ENCODE results near the gene CARMIL3. TPM values are rescaled to one million over a fixed set of nuclear protein-coding genes. Genes with fewer than 3 reads are reported as not detected.
"Not testable (repeated sequence)": the region's sequence is repeated elsewhere in the genome, so short reads cannot be mapped to it uniquely, and the experiment has no call there.

CARMIL3 gene
- 0.88 and 1.00 TPM in 2 replicates for total RNA-seq (2022)
- percentile 20 among the genes with signal in this experiment for Bru-seq, nascent RNA
- BruChase-seq, experiment 1, labeled RNA remaining after a 2-hour chase: percentile 20 among the genes with signal in this experiment
- BruChase-seq, experiment 2, labeled RNA remaining after a 6-hour chase: percentile 24 among the genes with signal in this experiment
- long read RNA-seq, partial matches to known transcripts: 0 of 1 reads
- long read RNA-seq, other reads (novel, unspliced or antisense): 1 of 1 reads

- DNase-seq: peak; percentile 59 to 73
- H3K36me3 Mint-ChIP-seq (ENCODE audit: insufficient read depth, unreplicated experiment): no peaks in the 10 kb centered on the region
- Histone ChIP-seq H3K27me3 (replicated peaks; ENCODE audit: control insufficient read depth, insufficient read depth, low read length) (no peaks in the 10 kb centered on the region), H3K4me3 (ENCODE audit: low read depth, low read length) (peak within 1 kb of the TSS; percentile 65), H3K9me3 (no peaks in the 10 kb centered on the region), H3K36me3 (ENCODE audit: control insufficient read depth, insufficient read depth, low read length) (no peaks in the 10 kb centered on the region), H3K4me1 (peaks cover 5% of the 10 kb centered on the region; the same call in 1 of the 2 replicates)
- H3K9me3 Mint-ChIP-seq (ENCODE audit: unreplicated experiment): no peaks in the 10 kb centered on the region
- H3K27ac Mint-ChIP-seq (ENCODE audit: unreplicated experiment): no peak within 1 kb of the TSS
- ChIA-PET CTCF (interaction anchor here (0.6 to 1.5 kb wide), 6 partner anchors 9 to 57 kb away, joined by 3 to 9 read pairs (median 4); no protein-coding TSS in a partner anchor), POLR2A (interaction anchor here (0.7 to 1.3 kb wide), 5 partner anchors 30 to 89 kb away, joined by 3 to 5 read pairs (median 5); partner anchors contain the start of genes DCAF11, EMC9, NRL and PCK2)
- intact Hi-C loops (cut with micrococcal nuclease; ENCODE audit: unreplicated experiment): loop anchor here (1.0 kb wide), 1 partner anchor 29 kb away; no protein-coding TSS in a partner anchor
- TF ChIP-seq, protein P1, sequence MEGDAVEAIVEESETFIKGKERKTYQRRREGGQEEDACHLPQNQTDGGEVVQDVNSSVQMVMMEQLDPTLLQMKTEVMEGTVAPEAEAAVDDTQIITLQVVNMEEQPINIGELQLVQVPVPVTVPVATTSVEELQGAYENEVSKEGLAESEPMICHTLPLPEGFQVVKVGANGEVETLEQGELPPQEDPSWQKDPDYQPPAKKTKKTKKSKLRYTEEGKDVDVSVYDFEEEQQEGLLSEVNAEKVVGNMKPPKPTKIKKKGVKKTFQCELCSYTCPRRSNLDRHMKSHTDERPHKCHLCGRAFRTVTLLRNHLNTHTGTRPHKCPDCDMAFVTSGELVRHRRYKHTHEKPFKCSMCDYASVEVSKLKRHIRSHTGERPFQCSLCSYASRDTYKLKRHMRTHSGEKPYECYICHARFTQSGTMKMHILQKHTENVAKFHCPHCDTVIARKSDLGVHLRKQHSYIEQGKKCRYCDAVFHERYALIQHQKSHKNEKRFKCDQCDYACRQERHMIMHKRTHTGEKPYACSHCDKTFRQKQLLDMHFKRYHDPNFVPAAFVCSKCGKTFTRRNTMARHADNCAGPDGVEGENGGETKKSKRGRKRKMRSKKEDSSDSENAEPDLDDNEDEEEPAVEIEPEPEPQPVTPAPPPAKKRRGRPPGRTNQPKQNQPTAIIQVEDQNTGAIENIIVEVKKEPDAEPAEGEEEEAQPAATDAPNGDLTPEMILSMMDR (IDR thresholded peaks at IDR 0.05; ENCODE audit: insufficient read depth in 1 of 2, low read depth in 1 of 2, low read length in 1 of 2, severe bottlenecking in 1 of 2, unreplicated experiment in 1 of 2): no peak
- H3K27me3 Mint-ChIP-seq (ENCODE audit: insufficient read depth, unreplicated experiment): peaks cover 11% of the 10 kb centered on the region
- H3K4me1 Mint-ChIP-seq (ENCODE audit: low read depth, unreplicated experiment): no peaks in the 10 kb centered on the region
- H3K4me3 Mint-ChIP-seq (ENCODE audit: unreplicated experiment): peak within 1 kb of the TSS; percentile 74
- BruUV-seq (replicated peaks): no TSS peak
These were observed at the start of gene CARMIL3 for GRCh38 chr14:24051789-24052655. Gene CARMIL3, plus strand, starts transcription at chr14:24052009. Its CDS starts 145 bp downstream, at chr14:24052154.

DNA sequence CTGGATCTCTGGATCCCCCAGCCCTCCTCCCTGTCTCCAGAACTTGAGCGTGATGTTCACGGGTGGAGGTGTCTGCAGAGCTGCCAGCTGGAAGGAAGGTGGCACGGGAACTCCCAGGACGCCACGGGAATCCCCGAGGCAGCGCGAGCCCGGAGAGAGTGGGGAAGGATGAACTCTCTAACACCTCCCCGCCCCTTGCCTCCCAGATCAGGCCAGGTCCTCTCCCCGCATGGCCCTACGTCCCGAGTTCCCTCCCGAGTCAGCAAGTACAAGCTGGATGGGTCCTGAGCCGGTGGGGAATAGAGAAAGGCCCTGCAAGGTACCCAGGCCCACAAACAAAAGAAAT, 45.4 kb upstream of the CARMIL3 start:
- POLR2A ChIA-PET; BruUV-seq (replicated peaks): not testable (repeated sequence)

GRCh38 chr14:24006817-24007652, 44.8 kb upstream of the CARMIL3 start:
- intact Hi-C loops (cut with micrococcal nuclease; ENCODE audit: unreplicated experiment); H3K9me3 ChIP-seq; H3K27me3 ChIP-seq (replicated peaks; ENCODE audit: control insufficient read depth, insufficient read depth, low read length); H3K27me3 Mint-ChIP-seq (ENCODE audit: insufficient read depth, unreplicated experiment); BruUV-seq (replicated peaks); H3K36me3 Mint-ChIP-seq (ENCODE audit: insufficient read depth, unreplicated experiment); H3K9me3 Mint-ChIP-seq (ENCODE audit: unreplicated experiment); H3K4me1 ChIP-seq; H3K4me1 Mint-ChIP-seq (ENCODE audit: low read depth, unreplicated experiment); H3K36me3 ChIP-seq (ENCODE audit: control insufficient read depth, insufficient read depth, low read length); H3K27ac Mint-ChIP-seq (ENCODE audit: unreplicated experiment); CTCF ChIA-PET: not testable (repeated sequence)
- DNase-seq: peak; percentile 60 to 70
- peak overlapping the region; percentile 54 for H3K4me3 Mint-ChIP-seq (ENCODE audit: unreplicated experiment)
- POLR2A ChIA-PET: interaction anchor here (0.6 kb wide), 1 partner anchor 685 kb away, joined by 4 read pairs; no protein-coding TSS in a partner anchor
- peak overlapping the region; percentile 51 for H3K4me3 ChIP-seq (ENCODE audit: low read depth, low read length)

More for the DNA sequence above, 45.4 kb upstream of the CARMIL3 start:
- H3K36me3 Mint-ChIP-seq (ENCODE audit: insufficient read depth, unreplicated experiment); H3K4me1 Mint-ChIP-seq (ENCODE audit: low read depth, unreplicated experiment); H3K36me3 ChIP-seq (ENCODE audit: control insufficient read depth, insufficient read depth, low read length); H3K4me1 ChIP-seq; H3K27me3 ChIP-seq (replicated peaks; ENCODE audit: control insufficient read depth, insufficient read depth, low read length); intact Hi-C loops (cut with micrococcal nuclease; ENCODE audit: unreplicated experiment); CTCF ChIA-PET; H3K27ac Mint-ChIP-seq (ENCODE audit: unreplicated experiment); H3K9me3 ChIP-seq; H3K9me3 Mint-ChIP-seq (ENCODE audit: unreplicated experiment); H3K27me3 Mint-ChIP-seq (ENCODE audit: insufficient read depth, unreplicated experiment); DNase-seq: not testable (repeated sequence)
- H3K4me3 ChIP-seq (ENCODE audit: low read depth, low read length): peak overlapping the region; percentile 51
- peak overlapping the region; percentile 54 for H3K4me3 Mint-ChIP-seq (ENCODE audit: unreplicated experiment)
